HepG2 (cell line): ENCODE measurements around the gene COL4A3. TPM values are rescaled to one million over a fixed set of nuclear protein-coding genes. Genes with fewer than 3 reads are reported as not detected.

ENCODE experiments used
- CAMTA2 ChIP-seq: sonication (generic); formaldehyde crosslinking; IDR thresholded peaks from 2 replicates; pipeline ENCODE4 v1.4.0; 2020; ENCODE audit warnings: mild to moderate bottlenecking, missing genetic modification reagents, borderline replicate concordance
- CCAR2 ChIP-seq: fragments of 200-400 bp; formaldehyde crosslinking; optimal IDR thresholded peaks from 2 replicates; pipeline ENCODE3; 2018; ENCODE audit warnings: low read depth, mild to moderate bottlenecking, low read length, moderate library complexity
- DNMT3B ChIP-seq: conservative IDR thresholded peaks from 2 replicates; pipeline ENCODE4 v1.6.1; 2016; ENCODE audit warnings: missing biosample characterization, control low read depth
- HBP1 ChIP-seq: IDR thresholded peaks from 2 replicates; pipeline ENCODE4 v1.6.1; 2016; ENCODE audit warnings: low read depth, control low read depth
- KLF6 ChIP-seq: IDR thresholded peaks from 2 replicates; pipeline ENCODE4 v1.8.0; 2016; ENCODE audit warnings: missing biosample characterization, missing genetic modification reagents
- KLF9 ChIP-seq: IDR thresholded peaks from 2 replicates; pipeline ENCODE4 v1.6.1; 2016; ENCODE audit warnings: low read depth
- NR2F1 ChIP-seq, 2 experiments: fragments of 450-650 bp in 1 of 2; formaldehyde crosslinking in 1 of 2; IDR thresholded peaks; 2 replicates each; pipeline versions ENCODE4 v1.5.0 to v1.6.1; 2016 to 2020; ENCODE audit warnings: mild to moderate bottlenecking in 1 of 2, missing compliant biosample characterization in 1 of 2, missing genetic modification reagents in 1 of 2, moderate library complexity in 1 of 2
- SNAPC5 ChIP-seq: sonication (generic); formaldehyde crosslinking; IDR thresholded peaks from 2 replicates; pipeline ENCODE4 v1.8.1; 2023; ENCODE audit warnings: mild to moderate bottlenecking, missing genetic modification reagents, borderline replicate concordance
- TAF1 ChIP-seq: sonication (generic); formaldehyde crosslinking; IDR thresholded peaks from 2 replicates; pipeline ENCODE4 v1.4.0; 2020; ENCODE audit warnings: missing genetic modification reagents
- ZBTB39 ChIP-seq: sonication (generic); formaldehyde crosslinking; IDR thresholded peaks from 2 replicates; pipeline ENCODE4 v1.5.0; 2020; ENCODE audit warnings: missing genetic modification reagents
- ZBTB42 ChIP-seq: sonication (generic); formaldehyde crosslinking; IDR thresholded peaks from 2 replicates; pipeline ENCODE4 v1.5.0; 2020; ENCODE audit warnings: mild to moderate bottlenecking, missing genetic modification reagents
- ZKSCAN5 ChIP-seq: sonication (generic); formaldehyde crosslinking; IDR thresholded peaks from 2 replicates; pipeline ENCODE4 v1.5.1; 2020; ENCODE audit warnings: mild to moderate bottlenecking, missing genetic modification reagents
- ZNF136 ChIP-seq: sonication (generic); formaldehyde crosslinking; IDR thresholded peaks from 2 replicates; pipeline ENCODE4 v1.8.1; 2022; ENCODE audit warnings: low read depth, mild to moderate bottlenecking, moderate library complexity, missing genetic modification reagents
- ZNF20 ChIP-seq: sonication (generic); formaldehyde crosslinking; IDR thresholded peaks from 2 replicates; pipeline ENCODE4 v1.4.0; 2020; ENCODE audit warnings: mild to moderate bottlenecking, moderate library complexity, missing genetic modification reagents
- ZNF263 ChIP-seq: sonication (generic); formaldehyde crosslinking; IDR thresholded peaks from 2 replicates; pipeline ENCODE4 v1.4.0; 2020; ENCODE audit warnings: missing genetic modification reagents
- ZNF446 ChIP-seq: sonication (generic); formaldehyde crosslinking; IDR thresholded peaks from 2 replicates; pipeline ENCODE4 v1.5.0; 2020; ENCODE audit warnings: mild to moderate bottlenecking, missing genetic modification reagents
- ZNF775 ChIP-seq: sonication (generic); formaldehyde crosslinking; IDR thresholded peaks from 2 replicates; pipeline ENCODE4 v1.4.0; 2020; ENCODE audit warnings: missing genetic modification reagents, mild to moderate bottlenecking, moderate library complexity, borderline replicate concordance
- polyA plus RNA-seq, 8 experiments: library from polyadenylated mRNA; depleted of rRNA in 3 of 8; stranded (reverse) in 7 of 8; unstranded in 1 of 8; fragments of >200 nt; fragmentation: Illumina TruSeq in 4 of 8; extraction: Trizol in 4 of 8; gene quantifications; 2 replicates each; pipeline versions ENCODE4 v1.2.1 to v1.2.3, GENCODE V29; 2011 to 2016; ENCODE audit warnings: low read depth in 4 of 8, missing spikeins in 1 of 8, mixed read lengths in 1 of 8; ENCODE audit not compliant: insufficient read depth in 1 of 8
- total RNA-seq, 5 experiments: library from RNA; depleted of rRNA; stranded (reverse); fragments of >200 nt; fragmentation: Illumina TruSeq; extraction: Trizol; gene quantifications; 2 replicates each; pipeline ENCODE4 v1.2.3, GENCODE V29; 2016; ENCODE audit warnings: low read depth in 1 of 5

The COL4A3 gene
- total and polyA plus RNA-seq, 2 of the 13 experiments (the other 11 are each of a cell fraction or from before 2014, with no cell fraction given): 0.02 TPM; not detected in 1

GRCh38 chr2:227324995-227325838 is 160.8 kb downstream of the COL4A3 start, which contains the start of gene MFF (continued):
- TF ChIP-seq ZKSCAN5 (CRISPR knock-in tag) (no peak), ZBTB39 (CRISPR knock-in tag) (peak; percentile 60; the same call in 1 of the 2 replicates), SNAPC5 (CRISPR knock-in tag) (peak; percentile 96), CCAR2 (peak; percentile 75), ZNF446 (peak; percentile 87), ZNF263 (CRISPR knock-in tag) (peak; percentile 75), HBP1 (CRISPR knock-in tag) (peak; percentile 91), ZNF20 (CRISPR knock-in tag) (no peak), ZBTB42 (peak; percentile 54; the same call in 1 of the 2 replicates), DNMT3B (CRISPR knock-in tag) (peak; percentile 96), CAMTA2 (CRISPR knock-in tag) (no peak; the same call in 1 of the 2 replicates), TAF1 (CRISPR knock-in tag) (peak; percentile 95), ZNF136 (CRISPR knock-in tag) (peak; percentile 65), ZNF775 (CRISPR knock-in tag) (peak; percentile 84; the same call in 1 of the 2 replicates), KLF6 (peak; percentile 98), NR2F1 (CRISPR knock-in tag; IDR thresholded peaks at IDR 0.05) (peak in 1 of 2 experiments; percentile 8; a peak in 1 of 4 replicates), KLF9 (CRISPR knock-in tag) (peak; percentile 54)
